GM19328 (cell line): ENCODE results near the gene AKNA.

Experiments
- ATAC-seq: cut with Tn5 transposase; IDR thresholded peaks from one replicate; pipeline ENCODE4 v1.9.1; 2021; ENCODE audit warnings: mild to moderate bottlenecking, moderate library complexity; ENCODE audit not compliant: unreplicated experiment

Gene AKNA, protein sequence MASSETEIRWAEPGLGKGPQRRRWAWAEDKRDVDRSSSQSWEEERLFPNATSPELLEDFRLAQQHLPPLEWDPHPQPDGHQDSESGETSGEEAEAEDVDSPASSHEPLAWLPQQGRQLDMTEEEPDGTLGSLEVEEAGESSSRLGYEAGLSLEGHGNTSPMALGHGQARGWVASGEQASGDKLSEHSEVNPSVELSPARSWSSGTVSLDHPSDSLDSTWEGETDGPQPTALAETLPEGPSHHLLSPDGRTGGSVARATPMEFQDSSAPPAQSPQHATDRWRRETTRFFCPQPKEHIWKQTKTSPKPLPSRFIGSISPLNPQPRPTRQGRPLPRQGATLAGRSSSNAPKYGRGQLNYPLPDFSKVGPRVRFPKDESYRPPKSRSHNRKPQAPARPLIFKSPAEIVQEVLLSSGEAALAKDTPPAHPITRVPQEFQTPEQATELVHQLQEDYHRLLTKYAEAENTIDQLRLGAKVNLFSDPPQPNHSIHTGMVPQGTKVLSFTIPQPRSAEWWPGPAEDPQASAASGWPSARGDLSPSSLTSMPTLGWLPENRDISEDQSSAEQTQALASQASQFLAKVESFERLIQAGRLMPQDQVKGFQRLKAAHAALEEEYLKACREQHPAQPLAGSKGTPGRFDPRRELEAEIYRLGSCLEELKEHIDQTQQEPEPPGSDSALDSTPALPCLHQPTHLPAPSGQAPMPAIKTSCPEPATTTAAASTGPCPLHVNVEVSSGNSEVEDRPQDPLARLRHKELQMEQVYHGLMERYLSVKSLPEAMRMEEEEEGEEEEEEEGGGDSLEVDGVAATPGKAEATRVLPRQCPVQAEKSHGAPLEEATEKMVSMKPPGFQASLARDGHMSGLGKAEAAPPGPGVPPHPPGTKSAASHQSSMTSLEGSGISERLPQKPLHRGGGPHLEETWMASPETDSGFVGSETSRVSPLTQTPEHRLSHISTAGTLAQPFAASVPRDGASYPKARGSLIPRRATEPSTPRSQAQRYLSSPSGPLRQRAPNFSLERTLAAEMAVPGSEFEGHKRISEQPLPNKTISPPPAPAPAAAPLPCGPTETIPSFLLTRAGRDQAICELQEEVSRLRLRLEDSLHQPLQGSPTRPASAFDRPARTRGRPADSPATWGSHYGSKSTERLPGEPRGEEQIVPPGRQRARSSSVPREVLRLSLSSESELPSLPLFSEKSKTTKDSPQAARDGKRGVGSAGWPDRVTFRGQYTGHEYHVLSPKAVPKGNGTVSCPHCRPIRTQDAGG (N-terminal part only)

GRCh38 chr9:114387680-114388356 lies at the start of gene AKNA:
Gene AKNA (minus strand): TSS chr9:114387982. CDS start chr9:114381333, 6,649 bp downstream.
- ATAC-seq, result no peak

DNA sequence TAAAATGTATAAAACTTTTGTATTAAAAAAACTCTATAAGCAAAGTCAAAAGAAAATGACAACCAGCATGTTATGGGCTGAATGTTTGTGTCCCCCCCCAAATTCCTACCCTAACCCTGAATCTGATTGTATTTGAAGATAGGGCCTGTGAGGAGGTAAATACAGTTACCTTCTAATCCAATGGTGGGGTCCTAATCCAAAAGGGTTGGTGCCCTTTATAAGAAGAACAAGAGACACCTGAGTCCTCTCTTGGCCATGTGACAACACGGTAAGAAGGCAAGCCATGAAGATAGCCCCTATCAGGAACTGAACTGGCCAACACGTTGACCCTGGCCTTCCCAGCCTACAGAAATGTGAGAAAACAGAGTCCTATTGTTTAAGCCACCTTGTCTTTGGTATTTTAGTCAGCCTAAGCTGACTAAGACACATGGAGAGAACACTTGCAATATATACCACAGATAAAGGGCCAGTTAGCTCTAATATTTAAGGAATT lies 49.7 kb upstream of the AKNA start:
- ATAC-seq, result no peak

DNA sequence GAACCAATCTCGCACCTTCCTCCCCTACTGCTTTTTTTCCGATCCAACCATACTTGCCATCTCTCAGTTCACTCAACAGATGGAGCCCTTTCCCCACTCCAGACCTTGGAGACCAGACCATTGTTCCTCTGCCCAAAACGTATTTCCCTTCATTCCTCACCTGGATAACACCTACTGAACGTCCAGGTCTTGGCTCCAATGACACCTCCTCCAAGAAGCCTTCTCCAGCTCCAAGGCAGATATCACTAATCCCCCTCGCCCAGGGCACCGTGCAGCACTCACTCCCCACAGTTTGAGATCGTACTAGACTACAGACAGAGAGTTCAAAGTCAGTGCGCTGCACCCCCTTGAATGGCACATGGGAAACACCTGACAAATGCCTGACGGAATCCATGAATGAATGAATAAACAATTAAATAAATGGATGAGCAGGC lies 47.1 kb upstream of the AKNA start:
- no peak for ATAC-seq

DNA sequence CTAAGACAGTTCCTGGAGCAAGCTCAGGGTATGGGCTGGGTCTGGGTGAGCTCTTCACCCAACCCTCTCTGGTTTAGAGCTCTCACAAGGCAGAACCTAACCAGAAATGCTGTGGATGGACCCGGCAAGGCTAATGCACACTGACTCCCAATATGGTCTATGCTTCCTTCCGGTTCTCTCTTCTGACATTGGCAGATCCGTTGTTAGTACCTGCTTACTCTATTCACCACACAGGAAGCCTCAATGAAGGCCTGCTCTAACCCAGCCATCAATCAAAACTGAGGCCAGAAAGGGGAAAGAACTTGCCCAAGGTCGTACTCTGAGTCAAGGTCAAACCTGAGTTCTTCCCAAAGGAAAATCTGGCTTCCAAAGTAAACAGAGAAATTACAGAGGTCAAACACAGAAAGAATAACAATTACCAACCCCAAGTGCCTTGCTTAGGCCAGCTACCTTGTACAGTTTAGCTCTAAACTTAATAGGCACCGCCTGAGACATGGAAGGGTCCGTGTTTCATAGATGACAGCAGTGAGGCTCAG lies 46.0 kb upstream of the AKNA start:
- ATAC-seq, result no peak

DNA sequence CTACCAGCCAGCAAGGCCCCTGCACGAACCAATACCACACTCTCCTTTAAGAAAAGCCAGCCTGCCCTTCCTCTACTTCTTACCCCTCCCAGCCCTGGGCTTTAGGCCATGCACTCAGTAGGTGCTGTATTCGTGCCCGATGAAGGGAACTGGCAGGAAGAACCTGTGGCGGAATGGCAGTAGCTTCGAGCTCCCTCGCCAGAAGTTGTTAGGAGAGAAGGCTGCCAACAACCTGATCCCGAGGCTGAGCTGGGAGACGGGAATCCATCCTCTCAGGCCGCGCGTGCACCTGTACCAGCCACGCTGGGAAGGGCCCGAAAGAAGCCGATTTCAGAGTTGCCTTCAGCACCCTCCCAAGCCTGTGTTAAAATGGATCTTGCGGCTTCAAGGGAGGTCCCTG lies 45.3 kb upstream of the AKNA start:
- no peak for ATAC-seq

DNA sequence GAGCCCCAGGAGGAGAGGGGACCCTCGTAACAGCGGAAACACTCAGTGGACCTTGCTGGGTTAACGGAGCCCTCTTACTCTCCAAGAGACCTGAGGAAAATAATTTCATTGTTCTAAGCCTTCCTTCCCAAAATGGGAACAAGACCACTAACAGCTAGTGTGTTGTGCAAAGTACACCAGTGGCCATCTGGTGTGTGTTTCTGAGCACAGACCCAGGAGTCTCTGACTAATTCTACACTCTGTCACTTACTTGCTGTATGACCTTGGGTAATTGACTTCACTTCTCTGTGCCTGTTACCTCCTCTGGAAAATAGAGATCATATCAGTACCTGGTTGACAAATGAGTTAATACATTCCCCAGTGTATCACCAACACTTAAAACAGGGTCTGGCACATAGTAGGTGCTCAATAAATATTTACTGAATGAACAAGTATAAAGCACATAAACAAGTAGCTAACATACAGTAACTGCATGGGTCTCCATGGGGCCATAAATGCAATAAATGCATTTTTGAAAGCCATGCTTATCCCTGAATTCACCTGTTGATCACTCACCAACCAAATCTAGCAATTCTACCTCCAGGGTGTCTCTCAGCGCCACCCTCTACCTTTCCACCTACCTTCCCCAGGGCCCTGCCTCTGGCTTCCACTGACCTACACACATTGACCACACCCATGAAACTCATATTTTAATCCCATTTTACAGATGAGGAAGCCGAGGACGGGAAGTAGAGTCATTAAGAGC lies 44.7 kb upstream of the AKNA start:
- no peak for ATAC-seq

DNA sequence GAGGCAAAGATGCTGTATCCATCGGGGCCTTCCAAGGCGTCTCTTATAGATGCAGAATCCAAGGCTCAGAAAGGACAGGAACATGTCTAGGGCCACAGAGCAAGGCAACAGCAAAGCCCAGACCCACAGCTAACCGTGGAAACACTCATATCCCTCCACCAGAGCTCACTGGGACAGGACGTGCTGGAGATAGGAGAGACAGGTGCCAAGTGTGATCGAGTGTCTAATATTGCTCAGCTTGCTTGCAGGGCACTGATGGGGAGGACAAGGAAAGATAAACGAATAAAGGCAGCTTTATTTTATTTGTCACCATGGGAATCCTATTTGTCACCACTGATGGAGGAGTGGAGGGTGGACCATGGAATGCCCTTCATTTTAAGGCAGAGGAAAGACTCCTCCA lies 44.0 kb upstream of the AKNA start:
- ATAC-seq, result no peak

- no peak for ATAC-seq
Observed at GRCh38 chr9:114431003-114431402, 43.2 kb upstream of the AKNA start.

- no peak for ATAC-seq
Observed at GRCh38 chr9:114430457-114430856, 42.7 kb upstream of the AKNA start.

DNA sequence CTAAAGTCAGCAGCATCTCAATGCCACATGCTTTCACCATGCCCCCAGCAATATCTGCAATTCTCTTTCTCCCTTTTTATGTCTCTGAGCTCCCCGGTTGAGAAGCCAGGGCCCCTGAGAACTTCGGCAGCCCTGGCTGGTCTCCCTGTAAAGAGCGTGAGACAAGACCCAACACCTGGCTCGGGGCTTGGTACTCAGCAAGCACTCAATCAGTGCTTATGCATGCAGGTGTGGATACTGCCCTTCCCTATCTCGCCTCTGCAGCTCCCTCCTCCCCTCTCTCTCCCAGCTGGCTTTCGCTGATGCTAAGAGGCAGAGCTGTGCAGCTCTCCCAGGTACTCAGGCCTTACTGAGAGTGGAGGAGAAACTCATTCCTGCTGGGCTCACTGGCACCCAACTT lies 41.7 kb upstream of the AKNA start:
- ATAC-seq, result no peak

- no peak for ATAC-seq
Observed at GRCh38 chr9:114428466-114428865, 40.7 kb upstream of the AKNA start.

DNA sequence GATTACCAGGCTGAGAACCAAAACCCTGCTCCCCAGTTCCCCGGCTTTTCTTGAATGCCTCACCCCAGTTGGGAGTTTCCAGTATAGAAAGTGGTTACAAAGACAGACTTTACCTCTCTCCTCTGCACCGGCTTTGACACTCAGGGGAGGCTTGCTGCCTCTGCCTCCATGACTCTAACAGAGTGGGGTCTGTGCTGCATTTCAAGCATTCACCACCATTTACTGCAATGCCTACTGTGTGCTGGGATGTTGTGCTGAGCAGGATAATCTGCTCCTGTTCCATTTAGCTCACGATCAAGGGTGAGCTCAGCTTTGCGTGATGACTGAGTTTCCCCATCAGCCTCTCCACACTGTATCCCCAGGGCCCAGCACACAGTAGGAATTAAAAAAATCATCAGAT lies 39.9 kb upstream of the AKNA start:
- ATAC-seq, result no peak

GRCh38 chr9:114426046-114426948 lies 38.5 kb upstream of the AKNA start:
- ATAC-seq, result no peak

DNA sequence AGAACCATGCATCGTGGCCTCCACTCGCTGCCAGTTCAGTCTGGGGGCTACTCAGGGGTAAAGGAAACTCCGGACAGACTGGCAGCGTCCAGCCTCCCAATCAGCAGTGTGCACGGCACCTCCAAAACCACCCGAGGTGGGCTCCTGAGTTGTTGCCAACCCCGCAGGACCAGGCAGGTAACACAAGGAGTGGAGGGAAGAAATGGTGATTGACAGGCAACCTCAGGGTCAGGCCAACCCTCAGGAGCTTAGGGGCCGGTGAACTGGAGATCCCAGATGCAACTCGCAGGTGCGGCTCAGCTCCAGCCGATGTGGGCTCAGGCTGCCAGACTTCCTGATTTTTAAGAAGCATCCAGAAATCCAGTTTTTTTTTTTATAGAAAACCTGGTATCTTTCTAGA lies 37.3 kb upstream of the AKNA start:
- ATAC-seq, result no peak

- no peak for ATAC-seq
Observed at GRCh38 chr9:114424126-114424525, 36.3 kb upstream of the AKNA start.

GRCh38 chr9:114423181-114423580 lies 35.4 kb upstream of the AKNA start:
- ATAC-seq, result no peak

DNA sequence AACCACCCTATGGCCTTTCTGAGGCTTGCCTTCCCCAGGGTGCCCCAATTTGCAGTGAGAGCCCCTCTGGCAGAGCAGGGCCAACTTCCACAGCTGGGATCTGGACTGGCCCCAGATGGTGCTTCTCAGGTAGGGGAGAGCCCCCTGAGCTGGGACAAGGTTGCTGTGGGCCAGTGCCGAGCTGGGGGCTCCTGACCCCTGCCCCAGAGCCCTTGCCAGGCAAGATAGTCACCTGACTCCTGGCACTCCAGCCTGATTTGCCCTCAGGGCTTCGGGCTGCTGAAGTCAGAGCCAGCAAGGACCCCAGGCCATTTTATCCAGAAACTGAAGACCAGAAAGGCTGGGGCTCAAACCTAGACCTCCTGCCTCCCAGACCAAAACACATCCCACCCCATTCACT lies 33.4 kb upstream of the AKNA start:
- ATAC-seq, result no peak

GRCh38 chr9:114419796-114420195 lies 32.0 kb upstream of the AKNA start:
- ATAC-seq, result no peak
